Breast epithelium (tissue), 3 donors: ENCODE data around the gene PGPEP1.

ENCODE experiments used
- CTCF ChIP-seq, 3 donors: fragments of 450-650 bp; IDR thresholded peaks; one replicate each; pipeline ENCODE4 v1.5.1; 2016 to 2017; ENCODE audit warnings: antibody characterized with exemption in 3 of 3, mild to moderate bottlenecking in 3 of 3, moderate library complexity in 3 of 3
- POLR2AphosphoS5 ChIP-seq, 3 donors: sonication (generic); formaldehyde crosslinking; IDR thresholded peaks; one replicate each; pipeline ENCODE4 v1.6.1; 2017; ENCODE audit warnings: antibody characterized with exemption in 3 of 3

GRCh38 chr19:18310966-18311365 is 29.4 kb upstream of the PGPEP1 start:
- no peak for TF ChIP-seq POLR2AphosphoS5 (IDR thresholded peaks at IDR 0.05)
- no peak for TF ChIP-seq CTCF (IDR thresholded peaks at IDR 0.05)
